HG03139 (cell line): ENCODE data around the gene COMMD1.
A peak's percentile ranks its signal among the peaks of the same experiment; 100 is the strongest.
"Not testable (repeated sequence)": the region's sequence is repeated elsewhere in the genome, so short reads cannot be mapped to it uniquely, and the experiment has no call there.

Source experiments
- ATAC-seq: cut with Tn5 transposase; IDR thresholded peaks from one replicate; pipeline ENCODE4 v1.9.1; 2021; ENCODE audit not compliant: unreplicated experiment

The COMMD1 gene

GRCh38 chr2:62014102-62014501, 108.6 kb downstream of the COMMD1 start:
- no peak for ATAC-seq

DNA sequence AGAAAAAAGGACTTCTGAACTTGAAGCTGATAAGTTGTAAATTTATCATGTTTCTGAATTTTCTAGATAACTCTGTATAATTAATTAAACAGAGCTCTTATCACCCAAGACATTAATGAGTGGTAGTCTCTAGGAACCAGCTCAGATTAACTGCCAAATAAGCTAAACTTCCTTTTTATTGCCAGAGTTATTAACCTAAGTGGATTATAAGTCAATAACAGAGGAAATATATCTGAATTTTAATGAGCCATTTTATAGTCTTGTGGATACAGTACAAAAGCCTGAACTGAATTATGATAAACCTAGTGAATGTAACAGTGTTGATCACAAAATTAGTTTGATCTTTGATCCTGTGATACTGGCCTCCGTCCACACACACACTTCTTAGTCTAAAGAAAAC, 111.5 kb downstream of the COMMD1 start:
- ATAC-seq = no peak

DNA sequence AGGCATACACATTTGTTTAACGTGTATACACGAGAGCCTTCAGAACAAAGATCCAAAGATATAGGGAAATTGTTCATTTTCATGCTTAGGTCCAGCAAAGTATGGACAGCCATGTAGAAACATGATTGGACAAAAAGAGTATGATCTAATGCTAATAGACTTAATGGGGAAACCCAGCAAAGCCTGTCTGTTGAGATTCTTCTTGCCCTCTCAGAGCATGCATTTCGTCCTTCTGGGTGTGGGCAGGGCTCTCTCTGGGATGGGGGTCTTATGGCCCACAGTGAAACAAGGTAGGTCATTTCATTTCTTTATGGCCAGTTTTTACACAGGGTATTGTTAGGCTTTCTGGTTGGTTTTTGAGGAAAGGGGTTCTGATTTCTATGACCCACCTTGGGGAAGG, 124.4 kb downstream of the COMMD1 start:
- ATAC-seq = no peak

GRCh38 chr2:62030902-62031301, 125.4 kb downstream of the COMMD1 start:
- no peak for ATAC-seq

- no peak for ATAC-seq
Measured at GRCh38 chr2:62032096-62032495, 126.6 kb downstream of the COMMD1 start.

DNA sequence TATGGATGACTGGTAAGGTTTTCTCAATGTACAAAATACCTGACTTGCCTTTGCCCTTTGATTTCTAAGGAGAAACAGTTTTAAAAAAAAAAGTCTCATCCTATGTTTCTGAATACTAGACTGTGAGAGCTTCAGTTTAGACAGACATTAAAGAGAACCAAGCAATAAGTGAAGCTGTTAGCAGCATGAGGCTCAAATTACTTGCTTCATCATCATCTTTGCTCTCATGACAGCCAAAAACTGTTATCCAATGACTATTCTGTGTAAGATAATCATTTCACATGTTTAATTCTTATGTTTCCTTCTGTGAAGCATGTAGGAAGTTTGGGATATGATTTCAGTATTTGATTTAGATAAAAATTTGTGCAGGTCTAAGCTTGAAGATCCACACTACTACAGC, 129.2 kb downstream of the COMMD1 start:
- no peak for ATAC-seq

DNA sequence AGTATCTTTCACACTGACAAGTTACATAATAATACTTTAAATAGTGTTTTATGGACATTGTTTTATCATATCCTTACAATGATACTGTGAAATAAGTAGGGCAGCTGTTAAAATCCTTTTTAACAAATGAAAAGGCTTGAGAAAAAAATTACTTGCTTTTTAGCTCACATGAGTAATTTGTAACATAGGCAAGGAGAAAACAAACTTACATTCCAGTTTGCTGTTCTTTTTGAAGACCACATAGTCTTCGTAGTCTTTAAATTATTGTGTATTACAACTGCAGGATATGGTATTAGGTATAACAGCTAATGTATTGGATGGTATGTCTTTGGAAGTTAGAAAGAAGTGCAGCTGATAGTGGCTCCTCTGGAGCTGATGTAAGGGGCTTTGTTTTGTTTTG, 130.8 kb downstream of the COMMD1 start:
- ATAC-seq = no peak

GRCh38 chr2:62036761-62037250, 131.3 kb downstream of the COMMD1 start:
- ATAC-seq = no peak

DNA sequence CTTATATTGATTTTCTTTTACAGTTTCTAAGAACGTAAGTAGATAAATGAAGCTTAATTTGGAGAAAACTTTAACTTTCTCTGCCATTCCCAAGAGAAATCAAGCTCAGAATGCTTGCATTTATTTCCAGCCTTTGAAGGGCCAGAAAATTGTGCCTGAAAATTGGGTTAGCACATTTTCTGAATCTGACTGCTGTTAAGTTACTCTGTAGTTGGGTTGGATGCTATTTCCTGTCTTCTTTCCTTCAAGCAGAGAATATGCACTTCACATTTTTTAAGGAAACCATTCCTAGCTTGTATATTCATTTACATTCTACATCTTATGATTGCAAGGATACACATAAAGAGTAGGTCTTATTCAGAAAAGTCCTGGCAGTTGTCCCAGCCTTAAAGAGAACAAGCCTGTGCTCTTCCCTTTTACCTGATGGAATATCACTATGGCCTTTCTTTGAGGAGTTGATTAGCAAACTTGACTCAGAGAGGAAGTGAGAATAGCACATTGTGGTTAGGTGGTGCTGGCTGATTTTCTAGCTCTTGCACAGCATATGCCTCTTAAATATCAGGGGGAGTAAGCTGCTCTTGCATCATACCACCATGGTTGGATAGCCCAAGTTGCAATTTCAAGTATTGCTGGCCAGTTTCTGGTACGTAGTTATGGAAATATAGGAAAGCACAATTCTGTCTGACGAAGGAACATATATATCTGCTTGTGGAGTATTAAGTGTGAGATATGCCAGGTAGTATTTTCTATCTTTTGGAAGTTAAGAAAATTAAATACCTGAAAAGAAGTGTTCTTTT, 133.7 kb downstream of the COMMD1 start:
- peak; percentile 99 for ATAC-seq

- ATAC-seq = no peak
Measured at GRCh38 chr2:62040926-62041325, 135.5 kb downstream of the COMMD1 start.

- not testable (repeated sequence) for ATAC-seq
Measured at GRCh38 chr2:62041701-62042385, 136.4 kb downstream of the COMMD1 start.

DNA sequence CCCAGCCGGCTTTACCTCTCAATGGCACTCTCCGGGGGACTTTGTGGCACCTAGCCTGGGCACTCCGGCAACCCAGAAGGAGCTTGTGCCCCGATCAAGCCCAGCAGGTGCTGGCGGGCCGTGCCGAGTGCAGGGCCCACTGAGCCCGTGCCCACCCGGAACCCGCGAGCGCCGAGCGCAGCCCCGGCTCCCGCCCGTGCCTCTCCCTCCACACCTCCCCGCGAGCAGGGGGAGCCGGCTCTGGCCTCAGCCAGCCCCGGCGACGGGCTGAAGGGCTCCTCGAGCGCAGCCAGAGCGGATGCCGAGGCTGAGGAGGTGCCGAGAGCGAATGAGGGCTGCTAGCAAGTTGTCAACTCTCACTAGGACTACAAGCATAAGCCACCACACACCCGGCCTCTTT, 136.9 kb downstream of the COMMD1 start:
- no peak for ATAC-seq

DNA sequence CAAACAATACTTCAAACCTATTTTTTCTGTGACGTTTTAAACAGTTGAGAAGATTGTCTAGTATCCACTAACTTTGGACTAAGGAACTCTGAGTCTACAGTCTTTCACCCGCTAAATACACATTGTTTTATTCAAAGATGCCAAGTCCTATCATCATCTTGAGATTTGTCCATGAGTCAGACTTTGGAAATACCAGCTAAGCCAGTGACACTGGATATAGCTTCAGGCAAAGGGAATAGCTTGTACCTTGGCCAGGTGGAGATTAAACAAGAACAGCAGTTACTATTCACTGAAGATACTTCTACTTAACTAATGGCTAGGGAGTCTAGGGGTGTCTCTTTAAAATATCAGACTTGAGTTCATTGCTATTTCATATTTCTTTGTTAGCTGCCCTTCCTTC, 137.5 kb downstream of the COMMD1 start:
- no peak for ATAC-seq

GRCh38 chr2:62045017-62045543, 139.6 kb downstream of the COMMD1 start:
- no peak for ATAC-seq

- ATAC-seq = no peak
Measured at GRCh38 chr2:62046141-62046540, 140.7 kb downstream of the COMMD1 start.

- no peak for ATAC-seq
Measured at GRCh38 chr2:62050456-62051045, 145.1 kb downstream of the COMMD1 start.

DNA sequence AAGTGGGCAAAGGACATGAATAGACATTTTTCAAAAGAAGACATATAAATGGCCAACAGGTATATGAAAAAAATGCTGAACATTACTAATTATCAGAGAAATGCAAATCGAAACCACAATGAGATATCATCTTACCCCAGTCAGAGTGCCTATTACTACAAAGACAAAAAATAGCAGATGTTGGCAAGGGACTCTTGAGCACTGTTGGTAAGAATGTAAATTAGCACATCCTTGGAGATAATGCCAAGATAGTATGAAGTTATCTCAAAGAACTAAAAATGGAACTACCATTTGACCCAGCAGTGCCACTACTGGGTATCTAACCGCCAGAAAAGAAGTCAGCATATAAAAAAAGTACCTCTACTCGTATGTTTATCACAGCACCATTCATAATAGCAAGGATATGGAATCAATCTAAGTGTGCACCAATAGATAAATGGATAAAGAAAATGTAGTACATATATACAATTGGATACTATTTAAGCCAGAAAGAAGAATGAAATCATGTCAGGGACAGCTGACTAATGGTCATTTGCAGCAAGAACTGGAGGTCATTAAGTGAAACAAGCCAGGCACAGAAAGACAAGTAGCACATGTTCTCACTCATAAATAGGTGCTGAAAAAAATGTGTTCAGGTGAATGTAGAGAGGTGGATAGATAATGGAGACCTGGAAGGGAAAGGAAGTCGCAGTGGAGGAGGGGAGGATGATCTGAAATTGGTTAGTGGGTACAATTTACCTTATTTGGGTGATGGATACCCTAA, 148.7 kb downstream of the COMMD1 start:
- no peak for ATAC-seq

DNA sequence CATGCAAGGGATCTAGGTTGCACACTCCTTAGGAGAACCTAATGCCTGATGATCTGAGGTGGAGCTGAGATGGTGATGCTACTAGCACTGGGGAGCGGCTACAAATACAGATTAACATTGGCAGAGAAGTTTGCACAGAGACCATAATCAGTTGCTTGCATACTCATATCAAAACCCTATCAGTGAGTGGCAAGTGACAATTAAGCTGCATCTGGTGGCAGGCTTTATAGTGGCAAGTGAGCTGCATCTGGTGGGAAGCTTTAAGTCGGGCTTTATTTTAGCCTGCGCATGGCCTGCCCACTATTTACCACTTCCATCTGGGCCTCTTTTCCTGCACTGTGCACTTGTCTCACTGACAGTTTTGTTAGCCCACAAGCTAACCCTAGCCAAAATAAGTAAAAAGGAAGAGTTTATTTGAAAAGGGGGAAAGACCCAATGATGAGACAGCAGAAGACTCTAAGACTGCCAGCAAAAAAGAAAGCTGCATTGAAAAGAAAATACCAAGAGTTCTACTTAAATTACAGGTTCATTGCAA, 149.5 kb downstream of the COMMD1 start:
- ATAC-seq = no peak

GRCh38 chr2:62055724-62056336, 150.4 kb downstream of the COMMD1 start:
- ATAC-seq = no peak

DNA sequence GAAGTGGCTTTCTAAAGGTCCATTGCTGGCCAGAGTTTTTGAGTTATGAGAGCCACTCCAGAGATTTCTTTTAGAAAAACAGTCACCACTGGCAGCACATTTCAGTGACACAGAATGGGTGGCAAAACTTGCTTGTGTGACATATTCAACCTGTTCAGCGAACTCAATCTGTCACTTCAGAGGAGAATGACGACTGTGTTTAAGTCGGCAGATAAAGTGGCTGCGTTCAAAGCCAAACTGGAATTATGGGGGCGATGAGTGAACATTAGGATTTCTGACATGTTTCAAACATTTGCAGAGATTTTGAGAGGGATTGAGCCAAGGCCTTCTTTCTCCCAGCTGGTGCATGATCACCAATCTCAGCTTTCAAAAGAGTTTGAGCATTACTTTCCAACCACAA, 150.9 kb downstream of the COMMD1 start:
- no peak for ATAC-seq
